Mesenchymal stem cell (in vitro differentiated cells and primary cell): ENCODE data around the gene RBM20.
A peak's percentile ranks its signal among the peaks of the same experiment; 100 is the strongest.

Experiments
- DNase-seq: peaks from one replicate; pipeline ENCODE4 v3.0.0-alpha.2; 2013
- H2AFZ ChIP-seq: one replicate; pipeline ENCODE4 v1.6.1; 2013; ENCODE audit warnings: low read depth, mild to moderate bottlenecking, control low read depth, inconsistent platforms, low read length, moderate library complexity
- H2AK5ac ChIP-seq: 2 replicates; pipeline ENCODE4 v1.6.1; 2013; ENCODE audit warnings: low read length, moderate library complexity, mild to moderate bottlenecking, inconsistent platforms; ENCODE audit not compliant: severe bottlenecking
- H2BK120ac ChIP-seq: one replicate; pipeline ENCODE4 v1.6.1; 2013; ENCODE audit warnings: low read depth, mild to moderate bottlenecking, inconsistent platforms, low read length, moderate library complexity
- H2BK12ac ChIP-seq, 2 experiments: one replicate each; pipeline ENCODE4 v1.6.1; 2013; ENCODE audit warnings: inconsistent platforms in 2 of 2, low read length in 2 of 2, mild to moderate bottlenecking in 2 of 2, moderate library complexity in 2 of 2, control low read depth in 1 of 2
- H2BK15ac ChIP-seq: one replicate; pipeline ENCODE4 v1.6.1; 2013; ENCODE audit warnings: mild to moderate bottlenecking, low read depth, inconsistent platforms; ENCODE audit not compliant: poor library complexity, severe bottlenecking
- H2BK5ac ChIP-seq: 2 replicates; pipeline ENCODE4 v1.6.1; 2013; ENCODE audit warnings: low read depth, mild to moderate bottlenecking, low read length, control low read depth, inconsistent platforms; ENCODE audit not compliant: poor library complexity, severe bottlenecking
- H3K14ac ChIP-seq, 2 experiments: one replicate each; pipeline ENCODE4 v1.6.1; 2013; ENCODE audit warnings: inconsistent platforms in 2 of 2, low read length in 2 of 2, control low read depth in 1 of 2, mild to moderate bottlenecking in 1 of 2, moderate library complexity in 1 of 2
- H3K18ac ChIP-seq, 2 experiments: one replicate each; pipeline ENCODE4 v1.6.1; 2013; ENCODE audit warnings: inconsistent platforms in 2 of 2, low read length in 2 of 2, control low read depth in 1 of 2, low read depth in 1 of 2, mild to moderate bottlenecking in 1 of 2
- H3K23ac ChIP-seq, 2 experiments: one replicate each; pipeline ENCODE4 v1.6.1; 2013; ENCODE audit warnings: inconsistent platforms in 2 of 2, low read length in 2 of 2, mild to moderate bottlenecking in 2 of 2, moderate library complexity in 2 of 2, control low read depth in 1 of 2
- H3K27ac ChIP-seq: 2 replicates; pipeline ENCODE4 v1.5.1; 2013; ENCODE audit warnings: mild to moderate bottlenecking, moderate library complexity, low read length, control low read depth, inconsistent platforms; ENCODE audit not compliant: poor library complexity, severe bottlenecking
- H3K27me3 ChIP-seq, 2 experiments: 2 replicates each; pipeline versions ENCODE4 v1.6.1 to v1.7.0; 2013; ENCODE audit warnings: low read length in 2 of 2, mild to moderate bottlenecking in 2 of 2, moderate library complexity in 2 of 2, control low read depth in 1 of 2, inconsistent platforms in 1 of 2; ENCODE audit not compliant: control insufficient read depth in 1 of 2, insufficient read depth in 1 of 2
- H3K36me3 ChIP-seq, 2 experiments: 2 replicates each; pipeline versions ENCODE4 v1.6.1 to v1.7.0; 2013; ENCODE audit warnings: low read length in 2 of 2, control low read depth in 1 of 2, inconsistent platforms in 1 of 2, low read depth in 1 of 2, mild to moderate bottlenecking in 1 of 2; ENCODE audit not compliant: insufficient read depth in 2 of 2, control insufficient read depth in 1 of 2
- H3K4ac ChIP-seq, 2 experiments: one replicate each; pipeline ENCODE4 v1.6.1; 2013; ENCODE audit warnings: inconsistent platforms in 2 of 2, low read length in 2 of 2, mild to moderate bottlenecking in 2 of 2, moderate library complexity in 2 of 2, control low read depth in 1 of 2, low read depth in 1 of 2
- H3K4me1 ChIP-seq: 2 replicates; pipeline ENCODE4 v1.6.1; 2013; ENCODE audit warnings: low read depth, low read length, control low read depth; ENCODE audit not compliant: control insufficient read depth, insufficient read depth
- H3K4me2 ChIP-seq: 2 replicates; pipeline ENCODE4 v1.6.1; 2013; ENCODE audit warnings: low read length, mild to moderate bottlenecking, inconsistent platforms; ENCODE audit not compliant: poor library complexity, severe bottlenecking
- H3K4me3 ChIP-seq, 2 experiments: 2 replicates each; pipeline versions ENCODE4 v1.5.1 to v1.7.0; 2013; ENCODE audit warnings: low read length in 2 of 2, mild to moderate bottlenecking in 2 of 2, control low read depth in 1 of 2, low read depth in 1 of 2; ENCODE audit not compliant: insufficient read depth in 1 of 2
- H3K79me1 ChIP-seq: replicated peaks from 2 replicates; pipeline ENCODE4 v1.6.1; 2013; ENCODE audit warnings: mild to moderate bottlenecking, control low read depth, low read length, inconsistent platforms; ENCODE audit not compliant: poor library complexity, severe bottlenecking
- H3K9ac ChIP-seq: 2 replicates; pipeline ENCODE4 v1.7.0; 2013; ENCODE audit warnings: mild to moderate bottlenecking, low read length, moderate library complexity
- H3K9me3 ChIP-seq: 2 replicates; pipeline ENCODE4 v1.7.0; 2013; ENCODE audit warnings: mild to moderate bottlenecking, low read length; ENCODE audit not compliant: control insufficient read depth
- H4K8ac ChIP-seq: one replicate; pipeline ENCODE4 v1.6.1; 2013; ENCODE audit warnings: inconsistent platforms, mild to moderate bottlenecking, low read length, moderate library complexity
- H4K91ac ChIP-seq: one replicate; pipeline ENCODE4 v1.6.1; 2013; ENCODE audit warnings: mild to moderate bottlenecking, low read length, inconsistent platforms
- WGBS: methylation state at CpG from one replicate; pipeline ENCODE4 v1.1.7; 2013; ENCODE audit warnings: mixed read lengths; 5-methylcytosine and 5-hydroxymethylcytosine counted together

The RBM20 gene

GRCh38 chr10:110786172-110786571, 142.0 kb downstream of the RBM20 start:
- Histone ChIP-seq H3K4me2 (no peak overlapping the region), H3K27me3 (peaks cover 0 to 22% of the 10 kb centered on the region in 2 experiments), H3K4ac (no peak overlapping the region), H3K18ac (no peak overlapping the region), H3K27ac (no peak overlapping the region), H4K91ac (no peak overlapping the region), H3K9me3 (no peaks in the 10 kb centered on the region), H4K8ac (peak overlapping the region; percentile 1), H2BK15ac (no peak overlapping the region), H3K23ac (no peak overlapping the region), H3K14ac (no peak overlapping the region), H3K4me1 (no peaks in the 10 kb centered on the region), H3K4me3 (no peak overlapping the region), H2AFZ (no peak overlapping the region), H3K9ac (no peak overlapping the region), H2AK5ac (no peak overlapping the region), H2BK120ac (no peak overlapping the region), H3K36me3 (no peaks in the 10 kb centered on the region), H3K79me1 (no peaks in the 10 kb centered on the region), H2BK5ac (no peak overlapping the region), H2BK12ac (no peak overlapping the region)
- DNase-seq = peak; percentile 51
- WGBS = 56% methylated on average over 8 of the region's 8 CpGs

- H4K8ac ChIP-seq = no peak overlapping the region
- no peak overlapping the region for H4K91ac ChIP-seq
- 81% methylated on average over 6 of the region's 8 CpGs for WGBS
- no peak overlapping the region for H3K9ac ChIP-seq
- no peaks in the 10 kb centered on the region for H3K36me3 ChIP-seq
- no peak overlapping the region for H2BK120ac ChIP-seq
- H3K14ac ChIP-seq = no peak overlapping the region
- no peak overlapping the region for H3K23ac ChIP-seq
- no peak overlapping the region for H2BK12ac ChIP-seq
- no peak overlapping the region for H2BK15ac ChIP-seq
- peaks cover 1% of the 10 kb centered on the region for H3K4me1 ChIP-seq
- H3K18ac ChIP-seq = no peak overlapping the region
- H3K79me1 ChIP-seq = no peaks in the 10 kb centered on the region
- no peak for DNase-seq
- H3K27me3 ChIP-seq = peaks cover 0 to 31% of the 10 kb centered on the region in 2 experiments
- H2AK5ac ChIP-seq = no peak overlapping the region
- H3K4ac ChIP-seq = no peak overlapping the region
- H3K4me3 ChIP-seq = no peak overlapping the region
- H2AFZ ChIP-seq = no peak overlapping the region
- H2BK5ac ChIP-seq = no peak overlapping the region
- H3K27ac ChIP-seq = no peak overlapping the region
- no peaks in the 10 kb centered on the region for H3K9me3 ChIP-seq
- no peak overlapping the region for H3K4me2 ChIP-seq
These were observed 144.7 kb downstream of the RBM20 start for GRCh38 chr10:110788620-110789385.

- peak overlapping the region in 1 of 2 experiments; percentile 21 for H3K4ac ChIP-seq
- no peaks in the 10 kb centered on the region for H3K9me3 ChIP-seq
- H3K27me3 ChIP-seq = peaks cover 0 to 31% of the 10 kb centered on the region in 2 experiments
- peak overlapping the region; percentile 54 for H2BK15ac ChIP-seq
- H3K14ac ChIP-seq = no peak overlapping the region
- H2AFZ ChIP-seq = no peak overlapping the region
- H3K18ac ChIP-seq = peak overlapping the region in 1 of 2 experiments; percentile 57
- H2BK12ac ChIP-seq = peak overlapping the region; percentile 7 to 15
- H4K8ac ChIP-seq = no peak overlapping the region
- no peak overlapping the region for H3K4me3 ChIP-seq
- no peak overlapping the region for H3K4me2 ChIP-seq
- no peak for DNase-seq
- H3K36me3 ChIP-seq = no peaks in the 10 kb centered on the region
- no peak overlapping the region for H4K91ac ChIP-seq
- no peak overlapping the region for H2AK5ac ChIP-seq
- H3K79me1 ChIP-seq = no peaks in the 10 kb centered on the region
- H2BK120ac ChIP-seq = no peak overlapping the region
- no peak overlapping the region for H2BK5ac ChIP-seq
- no peak overlapping the region for H3K23ac ChIP-seq
- 81% methylated on average over 4 of the region's 10 CpGs for WGBS
- H3K27ac ChIP-seq = no peak overlapping the region
- H3K4me1 ChIP-seq = peaks cover 2% of the 10 kb centered on the region
- no peak overlapping the region for H3K9ac ChIP-seq
These were observed 145.7 kb downstream of the RBM20 start for GRCh38 chr10:110789604-110790433.

GRCh38 chr10:110790913-110791506, 146.9 kb downstream of the RBM20 start:
- Histone ChIP-seq H4K8ac (no peak overlapping the region), H2AK5ac (no peak overlapping the region), H3K4me2 (no peak overlapping the region), H2BK5ac (no peak overlapping the region), H3K36me3 (no peaks in the 10 kb centered on the region), H3K27me3 (peaks cover 0 to 31% of the 10 kb centered on the region in 2 experiments), H3K18ac (no peak overlapping the region), H4K91ac (no peak overlapping the region), H3K4me3 (no peak overlapping the region), H3K4me1 (peaks cover 4% of the 10 kb centered on the region), H3K9me3 (no peaks in the 10 kb centered on the region), H2BK12ac (no peak overlapping the region), H3K79me1 (no peaks in the 10 kb centered on the region), H3K23ac (no peak overlapping the region), H3K14ac (no peak overlapping the region), H2BK15ac (no peak overlapping the region), H2BK120ac (no peak overlapping the region), H2AFZ (no peak overlapping the region), H3K9ac (no peak overlapping the region), H3K27ac (no peak overlapping the region), H3K4ac (no peak overlapping the region)
- WGBS = 78% methylated on average over 6 of the region's 8 CpGs
- peak; percentile 11 for DNase-seq
